ENCODE measurements around the gene TLR1. TPM values are rescaled to one million over a fixed set of nuclear protein-coding genes. Genes with fewer than 3 reads are reported as not detected.
"Not testable (repeated sequence)": the region's sequence is repeated elsewhere in the genome, so short reads cannot be mapped to it uniquely, and the experiment has no call there.

The TLR1 gene
- polyA plus RNA-seq, 3 donors, result 49.8 to 117 (median 62.2) TPM

- no peak overlapping the region for H3K4me3 ChIP-seq (replicated peaks in 1 of 3; ENCODE audit: low read depth in 2 of 3, low read length in 3 of 3)
- Mint-ChIP-seq H3K27me3 (ENCODE audit: low read depth in 3 of 3) (peaks cover 0 to 2% (median 1%) of the 10 kb centered on the region in 3 donors), H3K9me3 (peaks cover 0 to 2% (median 0%) of the 10 kb centered on the region in 7 donors), H3K4me3 (no peak overlapping the region), H3K4me1 (peaks cover 39% of the 10 kb centered on the region), H3K27ac (peak overlapping the region in 3 of 7 donors; percentile 25 to 43 (median 38)), H3K36me3 (peaks cover 0 to 2% of the 10 kb centered on the region in 2 donors)
- no peaks in the 10 kb centered on the region for H3K79me2 ChIP-seq (ENCODE audit: insufficient read depth, low read length)
- H3K9me3 ChIP-seq (replicated peaks in 1 of 2; ENCODE audit: control insufficient read depth in 1 of 2, insufficient read depth in 1 of 2, low read length in 2 of 2), result no peaks in the 10 kb centered on the region
- TF ChIP-seq CTCF (IDR thresholded peaks at IDR 0.05), result no peak
- no peak for DNase-seq
- no peak overlapping the region for H3K27ac ChIP-seq (ENCODE audit: low read depth in 1 of 2, low read length in 2 of 2)
- peaks cover 43 to 44% of the 10 kb centered on the region in 2 donors for H3K4me1 ChIP-seq (ENCODE audit: control insufficient read depth in 1 of 2, insufficient read depth in 2 of 2, low read length in 2 of 2)
- H4K20me1 ChIP-seq (ENCODE audit: insufficient read depth, low read length), result no peaks in the 10 kb centered on the region
- no peak overlapping the region for H3K4me2 ChIP-seq (replicated peaks; ENCODE audit: extremely low read depth, low read length, poor library complexity, severe bottlenecking)
- WGBS (ENCODE audit: insufficient coverage), result no CpG with 5 or more reads among the region's 4 CpGs
- no peak overlapping the region for H2AFZ ChIP-seq (ENCODE audit: insufficient read depth, low read depth, low read length, poor library complexity, severe bottlenecking)
- no peaks in the 10 kb centered on the region for H3K27me3 ChIP-seq (ENCODE audit: control insufficient read depth in 2 of 2, insufficient read depth in 2 of 2, low read length in 2 of 2)
- H3K9ac ChIP-seq (ENCODE audit: insufficient read depth, low read length, poor library complexity, severe bottlenecking), result no peak overlapping the region
- intact Hi-C loops (cut with micrococcal nuclease), result loop anchor here in 1 of 2 donors (10.0 kb wide), 1 partner anchor 74 kb away; the partner anchor contains the start of gene TLR6
- H3K36me3 ChIP-seq (replicated peaks in 1 of 2; ENCODE audit: control insufficient read depth in 1 of 2, insufficient read depth in 2 of 2, low read length in 2 of 2), result no peaks in the 10 kb centered on the region
Measured at GRCh38 chr4:38780833-38781484, 23.6 kb downstream of the TLR1 start.

GRCh38 chr4:38779790-38780189 is 24.8 kb downstream of the TLR1 start:
- no peaks in the 10 kb centered on the region for H3K9me3 ChIP-seq (replicated peaks in 1 of 2; ENCODE audit: control insufficient read depth in 1 of 2, insufficient read depth in 1 of 2, low read length in 2 of 2)

DNA sequence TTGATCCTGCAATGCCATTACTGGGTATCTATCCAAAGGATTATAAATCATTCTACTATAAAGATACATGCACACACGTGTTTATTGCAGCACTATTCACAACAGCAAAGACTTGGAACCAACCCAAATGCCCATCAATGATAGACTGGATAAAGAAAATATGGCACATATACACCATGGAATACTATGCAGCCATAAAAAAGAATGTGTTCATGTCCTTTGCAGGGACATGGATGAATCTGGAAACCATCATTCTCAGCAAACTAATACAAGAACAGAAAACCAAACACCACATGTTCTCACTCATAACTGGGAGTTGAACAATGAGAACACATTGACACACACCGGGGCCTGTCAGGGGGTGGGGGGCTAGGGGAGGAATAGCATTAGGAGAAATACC is 26.7 kb downstream of the TLR1 start:
- H3K4me3 ChIP-seq (replicated peaks in 1 of 3; ENCODE audit: low read depth in 2 of 3, low read length in 3 of 3); DNase-seq; H4K20me1 ChIP-seq (ENCODE audit: insufficient read depth, low read length); H3K4me2 ChIP-seq (replicated peaks; ENCODE audit: extremely low read depth, low read length, poor library complexity, severe bottlenecking); H3K27ac ChIP-seq (ENCODE audit: low read depth in 1 of 2, low read length in 2 of 2); H3K9me3 Mint-ChIP-seq; H3K4me3 Mint-ChIP-seq; H3K36me3 ChIP-seq (replicated peaks in 1 of 2; ENCODE audit: control insufficient read depth in 1 of 2, insufficient read depth in 2 of 2, low read length in 2 of 2); H3K9ac ChIP-seq (ENCODE audit: insufficient read depth, low read length, poor library complexity, severe bottlenecking); H3K27me3 ChIP-seq (ENCODE audit: control insufficient read depth in 2 of 2, insufficient read depth in 2 of 2, low read length in 2 of 2); H3K9me3 ChIP-seq (replicated peaks in 1 of 2; ENCODE audit: control insufficient read depth in 1 of 2, insufficient read depth in 1 of 2, low read length in 2 of 2); H3K79me2 ChIP-seq (ENCODE audit: insufficient read depth, low read length); H3K27me3 Mint-ChIP-seq (ENCODE audit: low read depth in 3 of 3); intact Hi-C loops (cut with micrococcal nuclease); H2AFZ ChIP-seq (ENCODE audit: insufficient read depth, low read depth, low read length, poor library complexity, severe bottlenecking); H3K36me3 Mint-ChIP-seq; H3K27ac Mint-ChIP-seq: not testable (repeated sequence)
- peaks cover 41% of the 10 kb centered on the region for H3K4me1 Mint-ChIP-seq
- WGBS (ENCODE audit: insufficient coverage), result no CpG with 5 or more reads among the region's 2 CpGs
- peaks cover 22 to 40% of the 10 kb centered on the region in 2 donors for H3K4me1 ChIP-seq (ENCODE audit: control insufficient read depth in 1 of 2, insufficient read depth in 2 of 2, low read length in 2 of 2)

More at GRCh38 chr4:38779790-38780189, 24.8 kb downstream of the TLR1 start:
- no peak overlapping the region for H3K4me3 ChIP-seq (replicated peaks in 1 of 3; ENCODE audit: low read depth in 2 of 3, low read length in 3 of 3)
- H3K9ac ChIP-seq (ENCODE audit: insufficient read depth, low read length, poor library complexity, severe bottlenecking), result no peak overlapping the region
- Mint-ChIP-seq H3K4me3 (no peak overlapping the region), H3K27ac (peak overlapping the region in 1 of 7 donors; percentile 36), H3K4me1 (peaks cover 33% of the 10 kb centered on the region), H3K9me3 (peaks cover 0 to 2% (median 0%) of the 10 kb centered on the region in 7 donors), H3K27me3 (ENCODE audit: low read depth in 3 of 3) (peaks cover 0 to 2% (median 1%) of the 10 kb centered on the region in 3 donors), H3K36me3 (peaks cover 0 to 2% of the 10 kb centered on the region in 2 donors)
- DNase-seq, result no peak
- no peaks in the 10 kb centered on the region for H4K20me1 ChIP-seq (ENCODE audit: insufficient read depth, low read length)
- intact Hi-C loops (cut with micrococcal nuclease), result loop anchor here in 1 of 2 donors (10.0 kb wide), 1 partner anchor 75 kb away; the partner anchor contains the start of gene TLR6
- whole genome bisulfite sequencing (ENCODE audit: insufficient coverage), result 96% methylated on average over 5 of the region's 5 CpGs
- H2AFZ ChIP-seq (ENCODE audit: insufficient read depth, low read depth, low read length, poor library complexity, severe bottlenecking), result no peak overlapping the region
- no peak overlapping the region for H3K4me2 ChIP-seq (replicated peaks; ENCODE audit: extremely low read depth, low read length, poor library complexity, severe bottlenecking)
- H3K27me3 ChIP-seq (ENCODE audit: control insufficient read depth in 2 of 2, insufficient read depth in 2 of 2, low read length in 2 of 2), result no peaks in the 10 kb centered on the region
- H3K36me3 ChIP-seq (replicated peaks in 1 of 2; ENCODE audit: control insufficient read depth in 1 of 2, insufficient read depth in 2 of 2, low read length in 2 of 2), result no peaks in the 10 kb centered on the region
- peaks cover 31 to 36% of the 10 kb centered on the region in 2 donors for H3K4me1 ChIP-seq (ENCODE audit: control insufficient read depth in 1 of 2, insufficient read depth in 2 of 2, low read length in 2 of 2)
- H3K27ac ChIP-seq (ENCODE audit: low read depth in 1 of 2, low read length in 2 of 2), result no peak overlapping the region
- TF ChIP-seq CTCF (IDR thresholded peaks at IDR 0.05), result no peak
- no peaks in the 10 kb centered on the region for H3K79me2 ChIP-seq (ENCODE audit: insufficient read depth, low read length)

Data from CD14-positive monocyte (primary cell).